Effector CD4-positive, alpha-beta T cell (primary cell): Measurements from ENCODE around the gene MYH16. TPM values are rescaled to one million over a fixed set of nuclear protein-coding genes. Genes with fewer than 3 reads are reported as not detected.
"Not testable (repeated sequence)": the region's sequence is repeated elsewhere in the genome, so short reads cannot be mapped to it uniquely, and the experiment has no call there.

Experiments
- DNase-seq: peaks from one replicate; pipeline ENCODE4 v3.0.0-alpha.2; 2020
- total RNA-seq: gene quantifications from one replicate; lab custom pipeline; 2026; lab: John Stamatoyannopoulos, UW

The MYH16 gene
- not detected for total RNA-seq

DNA sequence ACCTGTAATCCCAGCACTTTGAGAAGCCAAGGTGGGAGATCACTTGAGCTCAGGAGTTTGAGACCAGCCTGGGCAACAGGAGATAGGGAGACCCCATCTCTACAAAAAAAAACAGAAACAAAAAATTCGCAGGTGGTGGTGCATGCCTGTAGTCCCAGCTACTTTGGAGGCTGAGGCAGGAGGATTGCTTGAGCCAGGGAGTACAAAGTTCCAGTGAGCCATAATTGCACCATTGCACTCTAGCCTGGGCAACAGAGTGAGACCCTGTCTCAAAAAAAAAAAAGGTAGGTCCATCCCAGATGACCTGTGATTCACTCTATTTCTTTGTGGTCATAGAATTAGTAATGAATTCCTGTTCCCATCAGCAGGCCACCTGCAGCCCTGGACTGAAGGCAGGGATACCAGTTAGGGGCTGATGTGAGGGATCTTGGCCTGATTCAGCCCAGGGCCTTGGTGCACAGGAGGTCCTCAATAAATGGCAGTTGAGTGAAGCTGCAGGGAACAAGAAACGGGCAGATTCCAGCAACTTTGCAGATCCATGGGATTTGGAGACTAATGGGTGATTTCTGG lies at the start of gene MYH16:
TSS of gene MYH16 (plus strand) at position 364 of the 570 bp plus-strand sequence.
- DNase-seq, result no peak

DNA sequence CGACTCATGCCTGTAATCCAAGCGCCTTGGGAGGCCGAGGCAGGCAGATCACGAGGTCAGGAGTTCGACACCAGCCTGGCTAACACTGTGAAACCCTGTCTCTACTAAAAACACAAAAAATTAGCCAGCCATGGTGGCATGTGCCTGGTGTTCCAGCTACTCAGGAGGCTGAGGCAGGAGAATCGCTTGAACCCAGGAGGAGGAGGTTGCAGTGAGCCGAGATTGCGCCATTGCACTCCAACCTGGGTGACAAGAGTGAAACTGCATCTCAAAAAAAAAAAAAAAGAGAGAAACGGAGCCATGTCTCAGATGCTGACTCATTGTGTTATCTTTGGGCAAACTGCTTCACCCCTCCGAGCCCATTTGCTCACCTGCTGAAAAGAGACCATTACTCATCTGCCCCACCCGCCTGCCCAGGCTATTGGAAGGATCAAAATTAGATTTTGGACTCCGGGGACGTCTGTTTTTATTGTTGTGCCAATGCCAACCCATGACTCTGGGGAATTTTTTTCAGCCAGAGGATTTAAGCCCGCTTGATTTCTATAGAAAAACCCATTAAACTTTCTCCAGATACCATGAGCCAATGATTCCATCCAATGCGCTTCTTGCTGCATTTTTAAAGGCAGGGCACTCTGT lies 48.3 kb upstream of the MYH16 start:
- DNase-seq, result not testable (repeated sequence)

- DNase-seq, result no peak
These were observed 47.8 kb upstream of the MYH16 start for GRCh38 chr7:99224899-99225265.

GRCh38 chr7:99229234-99229633 lies 43.4 kb upstream of the MYH16 start:
- no peak for DNase-seq

GRCh38 chr7:99232082-99232770 lies 40.4 kb upstream of the MYH16 start:
- no peak for DNase-seq

- DNase-seq, result not testable (repeated sequence)
These were observed 39.7 kb upstream of the MYH16 start for GRCh38 chr7:99232955-99233354.

- no peak for DNase-seq
These were observed 38.5 kb upstream of the MYH16 start for GRCh38 chr7:99234185-99234584.

DNA sequence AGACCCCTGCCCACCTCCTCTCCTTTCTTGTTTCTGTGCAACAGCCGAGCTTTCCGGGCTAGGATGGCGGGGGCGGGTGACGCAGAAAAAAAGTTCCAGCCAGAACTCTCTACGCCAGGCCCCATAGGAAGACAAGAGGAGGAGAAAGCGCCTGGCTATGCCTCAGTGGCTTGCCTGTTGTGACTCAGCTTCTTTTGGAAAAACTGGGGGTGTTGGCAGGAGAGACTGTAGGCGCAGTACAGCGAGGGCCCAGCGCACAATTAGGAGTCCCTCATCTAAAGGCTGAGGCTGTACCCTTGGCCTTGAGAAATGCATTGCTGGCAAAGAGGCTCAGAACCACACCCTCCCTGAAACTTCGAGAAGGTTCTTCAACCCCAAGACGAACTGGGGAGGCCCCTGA lies 36.7 kb upstream of the MYH16 start:
- no peak for DNase-seq

DNA sequence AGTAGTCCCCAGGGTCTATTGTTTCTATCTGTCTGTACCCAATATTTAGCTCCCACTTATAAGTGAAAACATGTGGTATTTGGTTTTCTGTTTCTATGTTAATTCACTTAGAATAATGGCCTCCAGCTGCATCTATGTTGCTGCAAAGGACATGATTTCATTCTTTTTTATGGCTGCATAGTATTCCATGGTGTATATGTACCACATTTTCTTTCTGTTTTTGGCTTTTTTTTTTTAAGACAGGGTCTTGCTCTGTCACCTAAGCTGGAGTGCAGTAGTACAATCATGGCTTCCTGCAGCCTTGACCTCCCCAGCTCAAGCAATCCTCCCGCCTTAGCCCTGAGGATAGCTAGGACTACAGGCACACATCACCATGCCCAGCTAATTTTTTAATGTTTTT lies 34.8 kb upstream of the MYH16 start:
- not testable (repeated sequence) for DNase-seq

DNA sequence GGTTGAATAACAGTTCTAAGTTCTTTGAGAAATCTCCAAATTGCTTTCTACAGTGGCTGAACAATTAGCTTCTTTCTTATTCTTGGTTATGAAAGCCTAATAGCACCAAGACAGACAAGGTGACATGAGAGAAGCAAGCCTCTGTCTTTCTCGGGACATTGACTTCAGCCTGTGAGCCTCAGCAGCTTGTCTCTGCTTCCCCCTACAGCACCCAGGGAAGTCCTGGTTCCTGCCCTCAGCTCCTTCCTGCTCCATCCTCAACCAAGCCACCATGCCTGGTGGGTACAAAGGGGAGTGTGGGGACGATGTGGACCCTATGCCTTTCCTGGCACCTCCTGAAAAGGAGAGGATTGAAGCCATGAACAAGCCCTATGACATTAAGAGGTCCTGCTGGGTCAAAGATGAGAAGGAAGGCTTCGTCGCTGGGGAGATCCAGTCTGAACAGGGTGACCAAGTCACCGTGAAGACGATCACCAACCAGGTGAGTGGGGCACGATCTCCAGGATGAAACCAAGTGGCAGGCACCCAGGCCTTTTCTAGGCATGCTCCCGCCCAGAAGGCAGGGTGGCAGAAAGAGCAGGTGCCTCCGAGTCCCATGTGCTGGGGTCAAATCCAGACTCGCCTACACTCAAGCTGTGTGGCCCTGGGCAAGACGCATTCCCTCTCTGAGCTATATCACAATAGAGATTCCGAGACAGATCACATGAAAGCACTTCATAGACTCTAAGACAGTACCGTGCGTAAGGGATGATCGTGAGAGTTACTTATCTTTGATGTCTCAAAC lies 33.9 kb upstream of the MYH16 start:
- DNase-seq, result no peak

DNA sequence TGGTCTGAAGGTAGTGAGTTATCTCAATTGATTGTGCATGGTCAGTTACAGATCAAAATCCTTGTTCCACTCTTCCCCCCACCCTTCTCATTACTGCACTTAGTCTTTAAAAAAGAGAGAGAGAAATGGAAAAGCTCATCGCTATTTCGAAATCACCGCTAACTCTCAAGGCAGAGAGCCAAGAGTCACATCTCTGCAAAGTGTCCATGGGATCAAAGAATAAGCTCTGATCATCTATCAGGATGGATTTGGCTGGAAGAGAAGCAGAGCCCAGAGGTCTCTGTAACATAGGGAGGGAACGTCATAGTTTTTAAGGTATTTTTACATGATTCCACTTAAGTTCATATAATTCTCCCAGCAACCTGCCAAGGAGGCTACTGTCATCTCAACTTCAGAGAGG lies 30.0 kb upstream of the MYH16 start:
- DNase-seq, result no peak

DNA sequence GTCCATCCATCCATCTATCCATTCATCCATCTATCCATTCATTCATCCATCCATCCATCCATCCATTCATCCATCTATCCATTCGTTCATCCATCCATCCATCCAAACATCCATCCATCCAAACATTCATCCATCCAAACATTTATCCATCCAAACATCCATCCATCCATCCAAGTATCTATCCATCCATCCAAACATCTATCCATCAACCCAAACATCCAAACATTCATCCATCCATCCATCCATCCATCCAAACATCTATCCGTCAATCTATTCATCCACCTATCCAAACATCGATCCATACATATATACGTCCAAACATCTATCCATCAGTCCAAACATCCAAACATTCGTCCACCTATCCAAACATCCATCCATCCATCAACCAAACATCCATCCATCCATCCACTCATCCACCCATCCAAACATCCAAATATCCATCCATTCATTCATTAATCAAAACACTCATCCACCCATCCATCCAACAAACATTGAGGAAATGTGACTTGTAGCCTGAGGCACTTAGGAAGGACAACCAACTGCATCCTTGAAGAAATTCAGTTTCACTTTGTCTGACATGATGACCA lies 28.8 kb upstream of the MYH16 start:
- DNase-seq, result no peak

DNA sequence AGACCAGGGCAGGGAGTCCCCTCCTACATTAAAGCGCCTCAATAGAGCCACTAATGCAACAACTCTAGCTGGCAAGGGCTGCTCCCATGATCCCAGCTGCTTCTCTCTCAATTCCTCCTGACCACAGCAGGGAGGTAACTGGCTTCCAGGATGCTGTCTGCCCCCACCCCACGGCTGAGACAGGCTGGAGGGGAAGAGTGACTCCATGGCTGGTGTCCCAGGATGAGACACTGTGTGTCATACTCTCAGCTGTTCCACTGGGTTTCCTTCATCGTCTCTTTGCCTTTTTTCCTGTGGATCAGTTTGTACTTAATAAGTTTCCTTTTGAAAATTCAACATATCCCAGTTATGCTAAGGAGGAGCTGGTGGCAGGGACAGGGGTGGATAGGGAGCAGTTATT lies 27.7 kb upstream of the MYH16 start:
- no peak for DNase-seq

DNA sequence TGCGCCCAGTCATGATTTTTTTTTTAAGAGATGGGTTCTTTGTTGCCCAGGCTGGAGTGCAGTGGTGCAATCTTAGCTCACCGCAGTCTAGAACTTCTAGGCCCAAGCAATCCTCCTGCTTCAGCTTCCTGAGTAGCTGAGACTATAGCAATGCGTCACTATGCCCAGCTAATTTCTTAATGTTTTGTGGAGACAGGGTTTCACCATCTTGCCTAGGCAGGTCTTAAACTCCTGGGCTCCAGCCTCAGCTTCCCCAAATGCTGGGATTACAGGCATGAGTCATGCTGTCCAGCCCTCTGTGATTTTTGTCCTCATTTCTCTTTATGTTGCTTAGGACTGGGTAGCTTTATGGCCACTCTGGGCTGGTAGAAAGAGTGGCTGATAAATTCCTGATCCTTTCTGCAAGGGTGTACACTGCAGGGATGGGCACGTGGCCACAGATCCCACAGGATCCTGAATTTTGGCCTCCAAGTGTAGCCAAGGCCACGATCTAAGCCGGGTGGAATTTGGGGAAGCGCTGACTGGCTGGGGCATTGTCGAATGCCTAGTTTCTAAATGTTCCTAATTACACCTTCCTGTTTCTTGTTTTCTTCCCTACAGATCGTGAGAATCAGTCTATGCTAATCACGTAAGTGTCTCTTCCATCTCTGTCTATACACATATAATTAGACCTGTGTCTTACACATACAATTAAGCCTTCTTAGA lies 24.1 kb upstream of the MYH16 start:
- no peak for DNase-seq

DNA sequence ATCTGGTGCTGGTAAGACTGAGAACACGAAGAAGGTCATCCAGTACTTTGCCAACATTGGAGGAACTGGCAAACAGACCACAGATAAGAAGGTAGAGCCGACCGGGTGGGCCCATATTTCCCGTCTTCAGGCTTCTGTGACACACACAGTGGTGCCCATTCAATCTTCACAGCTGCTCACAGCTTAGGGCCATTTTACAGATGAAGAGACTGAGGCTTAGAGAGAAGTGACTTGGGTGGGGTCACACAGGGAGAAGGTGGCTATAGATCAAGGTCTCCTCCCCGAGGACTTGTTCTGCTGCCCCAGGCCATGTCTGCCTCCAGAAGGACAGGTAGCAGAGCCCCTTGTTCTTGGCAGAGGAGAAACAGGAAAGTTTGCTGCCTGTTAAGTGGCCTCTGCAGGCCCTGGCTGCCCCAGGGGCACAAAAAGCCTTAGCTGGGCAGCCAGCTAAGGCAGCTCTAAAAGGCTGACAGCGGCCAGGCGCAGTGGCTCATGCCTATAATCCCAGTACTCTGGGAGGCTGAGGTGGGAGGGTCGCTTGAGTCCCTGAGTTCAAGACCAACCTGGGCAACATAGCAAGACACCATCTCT lies 22.6 kb upstream of the MYH16 start:
- DNase-seq, result no peak

DNA sequence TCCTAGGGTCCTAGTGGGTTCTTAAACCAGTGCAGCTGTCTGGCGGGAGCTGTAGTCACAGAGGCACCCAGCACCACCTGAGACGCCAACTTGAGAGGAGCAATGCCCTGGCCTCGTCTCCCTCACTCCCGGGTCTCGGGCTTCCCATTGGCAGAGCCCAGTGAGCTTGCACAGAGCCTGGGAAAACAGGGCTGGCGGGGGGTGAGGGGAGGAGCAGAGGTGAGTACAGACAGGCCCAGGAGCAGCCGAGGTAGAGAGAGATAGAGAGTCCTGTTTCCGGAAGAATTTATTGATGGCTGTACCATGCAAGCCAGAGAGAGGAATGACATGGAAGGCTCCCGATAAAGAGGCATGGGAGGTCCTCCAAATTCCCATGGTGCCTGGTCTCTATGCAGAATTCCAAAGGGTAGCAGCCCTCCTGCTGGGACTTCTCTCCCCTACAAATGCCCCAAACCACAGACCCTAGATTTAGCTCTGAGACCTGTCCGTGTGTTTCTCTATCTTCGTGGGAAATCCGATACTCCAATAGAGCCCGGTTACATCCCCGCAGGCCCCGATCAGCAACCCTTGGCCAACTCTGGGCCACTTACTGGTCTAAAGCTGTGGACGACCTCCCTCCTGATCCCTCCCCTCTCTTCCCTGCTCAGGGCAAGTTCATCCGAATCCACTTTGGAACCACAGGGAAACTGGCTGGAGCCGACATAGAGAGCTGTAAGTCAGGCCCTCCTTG lies 20.3 kb upstream of the MYH16 start:
- no peak for DNase-seq

GRCh38 chr7:99253369-99253768 lies 19.3 kb upstream of the MYH16 start:
- DNase-seq, result no peak

DNA sequence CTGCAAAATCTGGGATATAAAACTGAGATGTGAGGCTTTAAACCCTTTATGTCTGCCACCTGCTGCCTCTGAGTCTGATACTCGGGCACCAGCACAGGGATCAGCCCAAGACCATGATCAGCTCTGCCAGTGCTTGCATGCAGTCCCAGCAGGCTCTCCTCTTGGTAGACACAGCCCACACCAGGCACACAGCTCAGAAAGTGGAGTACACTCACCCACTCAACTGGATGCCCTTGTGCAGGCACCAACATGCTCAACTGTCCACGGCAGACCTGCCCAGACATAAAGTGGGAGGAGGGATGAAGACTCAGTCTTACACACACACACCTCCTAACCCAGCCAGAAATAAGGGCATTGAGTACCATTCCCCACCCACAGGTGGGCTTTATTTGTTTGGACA lies 18.2 kb upstream of the MYH16 start:
- no peak for DNase-seq

DNA sequence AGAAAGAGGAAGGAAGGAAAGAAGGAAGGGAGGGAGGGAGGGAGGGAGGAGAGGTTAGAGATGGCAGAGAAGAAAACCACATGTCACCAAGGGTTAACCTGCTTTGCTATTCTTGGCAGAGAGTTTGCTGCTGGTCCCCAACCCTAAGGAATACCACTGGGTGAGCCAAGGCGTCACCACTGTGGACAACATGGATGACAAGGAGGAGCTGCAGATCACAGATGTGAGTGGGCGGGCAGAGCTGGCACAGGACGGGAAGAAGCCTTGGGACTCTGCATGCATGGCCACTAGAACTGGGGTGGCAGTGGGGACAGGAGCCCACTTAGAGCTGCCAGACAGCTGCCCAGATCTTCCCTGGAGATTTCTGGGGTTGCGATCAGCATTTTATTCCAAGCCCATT lies 17.2 kb upstream of the MYH16 start:
- DNase-seq, result no peak

GRCh38 chr7:99257065-99257464 lies 15.6 kb upstream of the MYH16 start:
- no peak for DNase-seq

DNA sequence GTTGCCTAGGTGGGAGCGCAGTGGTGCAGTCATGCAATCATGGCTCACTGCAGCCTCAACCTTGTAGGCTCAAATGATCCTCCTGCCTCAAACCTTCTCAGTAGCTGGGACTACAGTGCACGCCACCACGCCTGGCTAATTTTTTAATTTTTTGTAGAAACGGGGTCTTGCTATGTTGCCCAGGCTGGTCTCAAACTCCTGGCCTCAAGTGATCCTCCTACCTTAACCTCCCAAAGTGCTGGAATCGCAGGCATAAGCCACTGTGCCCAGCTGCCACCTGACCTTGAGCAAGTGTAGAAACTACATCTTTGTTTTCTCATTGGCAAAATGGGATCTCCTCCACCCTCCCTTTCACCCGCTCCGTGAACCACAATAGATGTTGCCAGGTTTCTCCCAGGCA lies 15.0 kb upstream of the MYH16 start:
- DNase-seq, result no peak

DNA sequence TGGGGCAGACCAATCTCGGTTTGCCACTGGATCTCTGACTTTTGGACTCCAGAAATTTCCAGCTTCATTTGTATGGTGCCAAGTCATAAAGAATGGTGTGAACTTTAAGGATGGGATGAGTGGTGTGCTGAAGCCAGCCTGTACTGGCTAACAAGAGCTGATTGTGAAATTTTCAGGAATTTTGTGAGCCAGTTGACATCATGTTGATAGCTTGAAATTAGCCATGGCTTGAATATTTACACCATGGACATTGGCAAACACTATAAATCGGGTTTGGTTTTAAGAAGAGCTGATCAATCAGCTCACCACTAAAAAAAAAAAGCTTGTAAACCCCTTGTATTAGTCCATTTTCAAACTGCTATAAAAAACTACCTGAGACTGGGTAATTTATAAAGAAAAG lies 14.1 kb upstream of the MYH16 start:
- no peak for DNase-seq
